A673 (cell line): ENCODE results near the gene BRAF. TPM values are rescaled to one million over a fixed set of nuclear protein-coding genes. Genes with fewer than 3 reads are reported as not detected.

Experiments used
- BruUV-seq: library from RNA; stranded (reverse); fragments of 400-500 nt; replicated peaks from 2 replicates; lab custom pipeline; 2021; lab: Mats Ljungman, UMichigan
- CTCF ChIA-PET: fragments of 300-600 bp; sonication (Branson Sonifier 250); formaldehyde crosslinking; loops from one replicate; lab custom pipeline; 2022; ENCODE audit warnings: antibody characterized with exemption; lab: Charles Lee
- POLR2A ChIA-PET: fragments of 300-600 bp; sonication (Branson Sonifier 250); formaldehyde crosslinking; loops from one replicate; lab custom pipeline; 2022; ENCODE audit warnings: antibody characterized with exemption; ENCODE audit not compliant: low non-redundant PET; lab: Charles Lee
- DNase-seq: peaks from one replicate; pipeline ENCODE4 v3.0.0-alpha.2; 2015; ENCODE audit warnings: low spot score
- H3K27ac ChIP-seq: fragments of 200-600 bp; sonication (generic); 2 replicates; pipeline ENCODE4 v1.5.1; 2016; ENCODE audit warnings: mixed run types, low read depth, mild to moderate bottlenecking, mixed read lengths, antibody characterized with exemption, low read length; ENCODE audit not compliant: poor library complexity, severe bottlenecking
- H3K27me3 ChIP-seq: fragments of 200-600 bp; sonication (generic); replicated peaks from 2 replicates; pipeline ENCODE4 v1.6.1; 2017; ENCODE audit warnings: mixed run types, low read depth, mild to moderate bottlenecking, mixed read lengths, antibody characterized with exemption, low read length; ENCODE audit not compliant: insufficient read depth, poor library complexity
- H3K36me3 ChIP-seq: fragments of 200-600 bp; sonication (generic); 2 replicates; pipeline ENCODE4 v1.6.1; 2016; ENCODE audit warnings: mixed run types, mild to moderate bottlenecking, mixed read lengths, antibody characterized with exemption, low read length; ENCODE audit not compliant: insufficient read depth, poor library complexity, severe bottlenecking
- H3K4me1 ChIP-seq: fragments of 200-600 bp; sonication (generic); 2 replicates; pipeline ENCODE4 v1.6.1; 2017; ENCODE audit warnings: mixed run types, mild to moderate bottlenecking, mixed read lengths, antibody characterized with exemption, low read length; ENCODE audit not compliant: insufficient read depth, poor library complexity, severe bottlenecking
- H3K4me3 ChIP-seq: fragments of 200-600 bp; sonication (generic); 2 replicates; pipeline ENCODE4 v1.5.1; 2016; ENCODE audit warnings: low read depth, mixed run types, mild to moderate bottlenecking, mixed read lengths, low read length; ENCODE audit not compliant: poor library complexity, severe bottlenecking
- H3K9me3 ChIP-seq: fragments of 200-600 bp; sonication (generic); 2 replicates; pipeline ENCODE4 v1.6.1; 2016; ENCODE audit warnings: mixed run types, low read depth, mild to moderate bottlenecking, mixed read lengths, antibody characterized with exemption, low read length; ENCODE audit not compliant: poor library complexity, severe bottlenecking
- CTCF ChIP-seq: fragments of 300-800, 200-600 bp; sonication (generic); conservative IDR thresholded peaks from 2 replicates; pipeline ENCODE4 v1.5.1; 2017; ENCODE audit warnings: low read depth, mild to moderate bottlenecking, antibody characterized with exemption, low read length, moderate library complexity, mixed read lengths
- EZH2 ChIP-seq: fragments of 200-600 bp; sonication (generic); IDR thresholded peaks from 2 replicates; pipeline ENCODE4 v1.6.1; 2017; ENCODE audit warnings: borderline replicate concordance, low read depth, mild to moderate bottlenecking, mixed read lengths, antibody characterized with exemption, low read length; ENCODE audit not compliant: poor library complexity, severe bottlenecking
- intact Hi-C: fragments of 100-400 bp; cut with micrococcal nuclease; formaldehyde crosslinking; loops from one replicate; pipeline ENCODE4 v1.10.0; 2022; ENCODE audit not compliant: unreplicated experiment
- total RNA-seq: library from RNA; stranded (reverse); gene quantifications from 2 replicates; pipeline ENCODE4 v1.2.3, GENCODE V29; 2021

The BRAF gene
- total RNA-seq, 1 experiment from 2014 or later, result 31.8 TPM

DNA sequence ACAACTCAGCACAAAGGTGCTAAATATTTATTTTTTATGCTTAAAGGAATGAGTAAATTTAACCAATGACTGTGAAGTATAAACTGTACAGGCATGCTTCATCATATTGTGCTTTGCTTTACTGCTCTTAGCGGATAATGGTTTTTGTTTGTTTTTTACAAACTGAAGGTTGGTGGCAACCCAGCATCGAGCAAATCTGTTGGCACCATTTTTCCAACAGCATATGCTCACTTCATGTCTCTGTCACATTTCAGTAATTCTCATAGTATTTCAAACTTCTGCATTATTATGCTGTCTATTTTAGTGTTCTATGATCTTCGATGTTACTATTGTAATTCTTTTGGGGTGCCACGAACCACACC is 22.8 kb downstream of the BRAF start:
- Histone ChIP-seq H3K27ac (no peak overlapping the region), H3K9me3 (peaks cover 7% of the 10 kb centered on the region), H3K36me3 (no peaks in the 10 kb centered on the region), H3K27me3 (no peaks in the 10 kb centered on the region), H3K4me1 (no peaks in the 10 kb centered on the region), H3K4me3 (no peak overlapping the region)
- DNase-seq, result no peak
- no peak for TF ChIP-seq EZH2
- TF ChIP-seq CTCF, result no peak
- CTCF ChIA-PET, result no interaction called here
- BruUV-seq, result no TSS peak
- intact Hi-C loops, result no loop called here
- POLR2A ChIA-PET, result no interaction called here

GRCh38 chr7:140899883-140900282 is 24.8 kb downstream of the BRAF start:
- TF ChIP-seq CTCF, result 0 out of 2 replicates have a peak, but pooled peaks have one; percentile 21
- TF ChIP-seq EZH2, result no peak
- intact Hi-C loops, result no loop called here
- Histone ChIP-seq H3K4me3 (no peak overlapping the region), H3K4me1 (no peaks in the 10 kb centered on the region), H3K27ac (no peak overlapping the region), H3K9me3 (peaks cover 7% of the 10 kb centered on the region), H3K27me3 (no peaks in the 10 kb centered on the region), H3K36me3 (no peaks in the 10 kb centered on the region)
- POLR2A ChIA-PET, result no interaction called here
- CTCF ChIA-PET, result no interaction called here
- peak; percentile 18 for DNase-seq
- no TSS peak for BruUV-seq

DNA sequence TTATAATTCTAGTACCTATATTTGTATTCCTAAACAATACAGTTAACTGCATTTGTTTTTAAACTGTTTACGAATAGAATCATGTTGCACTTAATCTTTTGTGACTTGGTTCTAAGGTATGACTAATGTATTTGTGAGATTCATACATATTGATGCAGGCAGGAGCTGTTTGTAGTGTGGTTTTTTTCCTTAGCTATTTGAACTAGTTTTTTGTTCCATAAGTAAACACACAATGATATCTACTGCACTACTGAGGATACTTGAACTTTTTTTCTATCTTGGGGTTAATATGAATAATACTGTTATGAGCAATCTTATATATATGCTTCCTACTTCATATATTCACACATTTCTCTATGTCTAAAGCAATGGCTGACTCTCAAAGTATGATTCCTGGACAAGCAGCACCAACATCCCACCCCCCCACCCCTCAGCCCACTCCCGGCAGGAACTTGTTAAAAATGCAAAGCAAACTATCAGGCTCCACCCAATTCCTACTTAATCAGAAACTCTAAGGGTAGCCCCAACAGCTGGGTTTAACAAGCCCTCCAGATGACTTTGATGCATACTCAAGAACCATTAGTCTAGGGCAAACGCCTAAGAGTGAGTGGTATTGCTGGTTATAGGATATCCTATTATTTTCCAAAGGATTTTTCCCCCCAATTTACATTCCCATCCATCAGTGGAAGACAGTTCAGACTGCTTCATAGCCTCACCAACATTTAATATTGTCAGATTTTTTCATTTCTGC is 25.8 kb downstream of the BRAF start:
- Histone ChIP-seq H3K27ac (no peak overlapping the region), H3K27me3 (no peaks in the 10 kb centered on the region), H3K36me3 (no peaks in the 10 kb centered on the region), H3K4me1 (no peaks in the 10 kb centered on the region), H3K4me3 (no peak overlapping the region), H3K9me3 (peaks cover 7% of the 10 kb centered on the region)
- POLR2A ChIA-PET, result no interaction called here
- intact Hi-C loops, result no loop called here
- DNase-seq, result no peak
- CTCF ChIA-PET, result no interaction called here
- BruUV-seq, result no TSS peak
- no peak for TF ChIP-seq CTCF
- TF ChIP-seq EZH2, result no peak
